ENCODE results near the gene ELK3. TPM values are rescaled to one million over a fixed set of nuclear protein-coding genes. Genes with fewer than 3 reads are reported as not detected.

The ELK3 gene
- polyA plus RNA-seq, 3 donors: 12.1 to 14.9 (median 14.6) TPM

DNA sequence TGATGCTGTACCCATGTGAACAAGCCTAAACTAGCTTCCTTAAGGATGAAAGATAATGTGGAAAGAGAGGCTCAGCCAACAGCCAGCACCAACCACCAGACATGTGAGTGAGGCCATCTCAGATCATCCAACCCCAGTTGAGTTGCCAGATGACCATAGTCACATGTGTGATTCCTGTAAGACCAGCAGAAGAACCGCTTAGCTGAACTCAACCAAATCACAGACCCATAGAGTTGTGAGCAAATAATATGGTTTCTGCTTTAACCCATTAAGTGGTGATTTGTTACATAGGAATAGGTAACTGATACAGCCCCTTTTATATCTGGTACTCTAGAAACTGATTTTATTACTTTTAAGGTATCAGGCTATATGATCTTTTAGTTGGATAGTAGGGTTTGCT, 17.6 kb upstream of the ELK3 start:
- H3K4me1 ChIP-seq (ENCODE audit: control insufficient read depth in 1 of 2, insufficient read depth in 2 of 2, low read length in 2 of 2): peaks cover 22 to 31% of the 10 kb centered on the region in 2 donors
- Mint-ChIP-seq H3K9me3 (peaks cover 0 to 13% (median 6%) of the 10 kb centered on the region in 7 donors), H3K36me3 (peaks cover 2 to 3% of the 10 kb centered on the region in 2 donors)

DNA sequence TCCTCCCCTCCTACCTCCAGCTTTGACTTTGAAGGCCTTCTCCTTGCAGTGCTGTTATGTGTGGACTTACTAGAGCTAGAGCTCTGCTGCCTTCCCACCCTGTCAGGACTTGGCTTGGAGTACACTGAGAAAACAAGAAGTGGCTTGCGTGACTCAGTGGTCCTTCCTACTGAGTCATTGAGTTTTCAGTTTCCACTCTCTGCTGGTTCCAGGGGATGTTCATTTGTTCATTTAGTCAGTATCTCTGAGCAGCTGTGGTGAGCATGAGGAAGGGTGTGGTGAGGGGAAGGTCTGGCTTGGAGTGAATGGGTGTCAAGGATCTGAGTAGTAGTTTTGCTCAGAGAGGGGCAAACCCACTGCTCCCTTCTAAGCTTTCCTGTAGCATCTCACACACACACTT, 17.2 kb upstream of the ELK3 start:
- Mint-ChIP-seq H3K36me3 (peaks cover 2 to 3% of the 10 kb centered on the region in 2 donors), H3K9me3 (peaks cover 0 to 13% (median 6%) of the 10 kb centered on the region in 7 donors), H3K27ac (peak overlapping the region; percentile 80 to 95 (median 93)), H3K27me3 (ENCODE audit: low read depth in 3 of 3) (peaks cover 0 to 5% (median 2%) of the 10 kb centered on the region in 3 donors), H3K4me1 (peaks cover 36% of the 10 kb centered on the region), H3K4me3 (peak overlapping the region in 1 of 2 donors; percentile 30)
- no peaks in the 10 kb centered on the region for H3K36me3 ChIP-seq (replicated peaks in 1 of 2; ENCODE audit: control insufficient read depth in 1 of 2, insufficient read depth in 2 of 2, low read length in 2 of 2)
- peaks cover 0 to 9% of the 10 kb centered on the region in 2 donors for H3K9me3 ChIP-seq (replicated peaks in 1 of 2; ENCODE audit: control insufficient read depth in 1 of 2, insufficient read depth in 1 of 2, low read length in 2 of 2)
- H3K27me3 ChIP-seq (ENCODE audit: control insufficient read depth in 2 of 2, insufficient read depth in 2 of 2, low read length in 2 of 2): no peaks in the 10 kb centered on the region
- H2AFZ ChIP-seq (ENCODE audit: insufficient read depth, low read depth, low read length, poor library complexity, severe bottlenecking): no peak overlapping the region
- intact Hi-C loops (cut with micrococcal nuclease): loop anchor here in 1 of 2 donors (2.0 to 5.0 kb wide), 2 partner anchors 16 to 35 kb away; no protein-coding TSS in a partner anchor
- TF ChIP-seq, protein P1, sequence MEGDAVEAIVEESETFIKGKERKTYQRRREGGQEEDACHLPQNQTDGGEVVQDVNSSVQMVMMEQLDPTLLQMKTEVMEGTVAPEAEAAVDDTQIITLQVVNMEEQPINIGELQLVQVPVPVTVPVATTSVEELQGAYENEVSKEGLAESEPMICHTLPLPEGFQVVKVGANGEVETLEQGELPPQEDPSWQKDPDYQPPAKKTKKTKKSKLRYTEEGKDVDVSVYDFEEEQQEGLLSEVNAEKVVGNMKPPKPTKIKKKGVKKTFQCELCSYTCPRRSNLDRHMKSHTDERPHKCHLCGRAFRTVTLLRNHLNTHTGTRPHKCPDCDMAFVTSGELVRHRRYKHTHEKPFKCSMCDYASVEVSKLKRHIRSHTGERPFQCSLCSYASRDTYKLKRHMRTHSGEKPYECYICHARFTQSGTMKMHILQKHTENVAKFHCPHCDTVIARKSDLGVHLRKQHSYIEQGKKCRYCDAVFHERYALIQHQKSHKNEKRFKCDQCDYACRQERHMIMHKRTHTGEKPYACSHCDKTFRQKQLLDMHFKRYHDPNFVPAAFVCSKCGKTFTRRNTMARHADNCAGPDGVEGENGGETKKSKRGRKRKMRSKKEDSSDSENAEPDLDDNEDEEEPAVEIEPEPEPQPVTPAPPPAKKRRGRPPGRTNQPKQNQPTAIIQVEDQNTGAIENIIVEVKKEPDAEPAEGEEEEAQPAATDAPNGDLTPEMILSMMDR (IDR thresholded peaks at IDR 0.05): no peak
- peaks cover 22 to 32% of the 10 kb centered on the region in 2 donors for H3K4me1 ChIP-seq (ENCODE audit: control insufficient read depth in 1 of 2, insufficient read depth in 2 of 2, low read length in 2 of 2)
- H4K20me1 ChIP-seq (ENCODE audit: insufficient read depth, low read length): no peaks in the 10 kb centered on the region
- no peak overlapping the region for H3K9ac ChIP-seq (ENCODE audit: insufficient read depth, low read length, poor library complexity, severe bottlenecking)
- no peak overlapping the region for H3K4me3 ChIP-seq (replicated peaks in 1 of 3; ENCODE audit: low read depth in 2 of 3, low read length in 3 of 3)
- H3K79me2 ChIP-seq (ENCODE audit: insufficient read depth, low read length): no peaks in the 10 kb centered on the region
- no peak overlapping the region for H3K4me2 ChIP-seq (replicated peaks; ENCODE audit: extremely low read depth, low read length, poor library complexity, severe bottlenecking)
- DNase-seq: peak; percentile 93 to 98 (median 96)
- peak overlapping the region; percentile 55 to 83 for H3K27ac ChIP-seq (ENCODE audit: low read depth in 1 of 2, low read length in 2 of 2)
- 0% methylated on average over 1 of the region's 1 CpG for WGBS (ENCODE audit: insufficient coverage)

More for the DNA sequence above, 17.6 kb upstream of the ELK3 start:
- no peaks in the 10 kb centered on the region for H3K27me3 ChIP-seq (ENCODE audit: control insufficient read depth in 2 of 2, insufficient read depth in 2 of 2, low read length in 2 of 2)
- TF ChIP-seq, protein P1 (IDR thresholded peaks at IDR 0.05): no peak
- H3K27ac ChIP-seq (ENCODE audit: low read depth in 1 of 2, low read length in 2 of 2): peak overlapping the region; percentile 38 to 83
- Mint-ChIP-seq H3K4me1 (peaks cover 37% of the 10 kb centered on the region), H3K4me3 (no peak overlapping the region), H3K27ac (peak overlapping the region; percentile 80 to 95 (median 93)), H3K27me3 (ENCODE audit: low read depth in 3 of 3) (peaks cover 1 to 5% (median 2%) of the 10 kb centered on the region in 3 donors)
- H3K79me2 ChIP-seq (ENCODE audit: insufficient read depth, low read length): no peaks in the 10 kb centered on the region
- peaks cover 0 to 9% of the 10 kb centered on the region in 2 donors for H3K9me3 ChIP-seq (replicated peaks in 1 of 2; ENCODE audit: control insufficient read depth in 1 of 2, insufficient read depth in 1 of 2, low read length in 2 of 2)
- H3K4me2 ChIP-seq (replicated peaks; ENCODE audit: extremely low read depth, low read length, poor library complexity, severe bottlenecking): no peak overlapping the region
- H4K20me1 ChIP-seq (ENCODE audit: insufficient read depth, low read length): no peaks in the 10 kb centered on the region
- H2AFZ ChIP-seq (ENCODE audit: insufficient read depth, low read depth, low read length, poor library complexity, severe bottlenecking): no peak overlapping the region
- no peak overlapping the region for H3K9ac ChIP-seq (ENCODE audit: insufficient read depth, low read length, poor library complexity, severe bottlenecking)
- no CpG with 5 or more reads among the region's 1 CpG for WGBS (ENCODE audit: insufficient coverage)
- no peak overlapping the region for H3K4me3 ChIP-seq (replicated peaks in 1 of 3; ENCODE audit: low read depth in 2 of 3, low read length in 3 of 3)
- no peaks in the 10 kb centered on the region for H3K36me3 ChIP-seq (replicated peaks in 1 of 2; ENCODE audit: control insufficient read depth in 1 of 2, insufficient read depth in 2 of 2, low read length in 2 of 2)
- intact Hi-C loops (cut with micrococcal nuclease): loop anchor here in 1 of 2 donors (2.0 to 5.0 kb wide), 2 partner anchors 16 to 36 kb away; no protein-coding TSS in a partner anchor
- DNase-seq: peak in 2 of 3 donors; percentile 11 to 19

Data from CD14-positive monocyte (primary cell).